ENCODE data around the gene XPO4. TPM values are rescaled to one million over a fixed set of nuclear protein-coding genes. Genes with fewer than 3 reads are reported as not detected.
"Not testable (repeated sequence)": the region's sequence is repeated elsewhere in the genome, so short reads cannot be mapped to it uniquely, and the experiment has no call there.

The XPO4 gene
- total RNA-seq, 1 donor from 2014 or later = 24.6 TPM

GRCh38 chr13:20891768-20892167 is 10.8 kb downstream of the XPO4 start:
- DNase-seq (ENCODE audit: low read depth) = no peak

GRCh38 chr13:20891034-20891433 is 11.5 kb downstream of the XPO4 start:
- no peak for DNase-seq (ENCODE audit: low read depth)

- not testable (repeated sequence) for DNase-seq (ENCODE audit: low read depth)
Observed at GRCh38 chr13:20890540-20890939, 12.0 kb downstream of the XPO4 start.

GRCh38 chr13:20882206-20882605 is 20.3 kb downstream of the XPO4 start:
- peak; percentile 59 for DNase-seq (ENCODE audit: low read depth)

- no peak for DNase-seq (ENCODE audit: low read depth)
Observed at GRCh38 chr13:20877902-20878301, 24.6 kb downstream of the XPO4 start.

GRCh38 chr13:20876802-20877201 is 25.7 kb downstream of the XPO4 start:
- not testable (repeated sequence) for DNase-seq (ENCODE audit: low read depth)

GRCh38 chr13:20874439-20874838 is 28.1 kb downstream of the XPO4 start:
- not testable (repeated sequence) for DNase-seq (ENCODE audit: low read depth)

- no peak for DNase-seq (ENCODE audit: low read depth)
Observed at GRCh38 chr13:20873348-20873747, 29.2 kb downstream of the XPO4 start.

GRCh38 chr13:20870829-20871228 is 31.7 kb downstream of the XPO4 start:
- no peak for DNase-seq (ENCODE audit: low read depth)

GRCh38 chr13:20869540-20869939 is 33.0 kb downstream of the XPO4 start:
- DNase-seq (ENCODE audit: low read depth) = no peak

GRCh38 chr13:20867408-20867807 is 35.1 kb downstream of the XPO4 start:
- no peak for DNase-seq (ENCODE audit: low read depth)

GRCh38 chr13:20861666-20862065 is 40.9 kb downstream of the XPO4 start:
- not testable (repeated sequence) for DNase-seq (ENCODE audit: low read depth)

GRCh38 chr13:20860844-20861243 is 41.7 kb downstream of the XPO4 start:
- DNase-seq (ENCODE audit: low read depth) = no peak

GRCh38 chr13:20856650-20857049 is 45.9 kb downstream of the XPO4 start:
- no peak for DNase-seq (ENCODE audit: low read depth)

GRCh38 chr13:20851844-20852402 is 50.6 kb downstream of the XPO4 start:
- DNase-seq (ENCODE audit: low read depth) = no peak

GRCh38 chr13:20848944-20849343 is 53.6 kb downstream of the XPO4 start:
- DNase-seq (ENCODE audit: low read depth) = peak; percentile 23

GRCh38 chr13:20848203-20848602 is 54.3 kb downstream of the XPO4 start:
- DNase-seq (ENCODE audit: low read depth) = no peak

- peak; percentile 59 for DNase-seq (ENCODE audit: low read depth)
Observed at GRCh38 chr13:20847296-20847695, 55.2 kb downstream of the XPO4 start.

- no peak for DNase-seq (ENCODE audit: low read depth)
Observed at GRCh38 chr13:20843166-20843565, 59.4 kb downstream of the XPO4 start.

GRCh38 chr13:20840568-20840967 is 62.0 kb downstream of the XPO4 start:
- DNase-seq (ENCODE audit: low read depth) = no peak

- no peak for DNase-seq (ENCODE audit: low read depth)
Observed at GRCh38 chr13:20833900-20834679, 68.5 kb downstream of the XPO4 start.

GRCh38 chr13:20832861-20833260 is 69.7 kb downstream of the XPO4 start:
- no peak for DNase-seq (ENCODE audit: low read depth)

GRCh38 chr13:20831933-20832332 is 70.6 kb downstream of the XPO4 start:
- no peak for DNase-seq (ENCODE audit: low read depth)

Data from myocyte (in vitro differentiated cells).